Ishikawa (cell line): Measurements from ENCODE around the gene LIF.

ENCODE experiments used
- CEBPB ChIP-seq: IDR thresholded peaks from 2 replicates; pipeline ENCODE4 v1.6.1; 2012
- CREB1 ChIP-seq: IDR thresholded peaks from 2 replicates; pipeline ENCODE4 v1.6.1; 2012; ENCODE audit warnings: low read depth
- EGR1 ChIP-seq: IDR thresholded peaks from 2 replicates; pipeline ENCODE4 v1.6.1; 2012
- EP300 ChIP-seq: IDR thresholded peaks from 2 replicates; pipeline ENCODE4 v1.6.1; 2012; ENCODE audit warnings: borderline replicate concordance
- MAX ChIP-seq: IDR thresholded peaks from 2 replicates; pipeline ENCODE4 v1.6.1; 2012
- NFIC ChIP-seq: IDR thresholded peaks from 2 replicates; pipeline ENCODE4 v1.6.1; 2012
- RAD21 ChIP-seq: IDR thresholded peaks from 2 replicates; pipeline ENCODE4 v1.6.1; 2012; ENCODE audit warnings: low read depth
- REST ChIP-seq: IDR thresholded peaks from 2 replicates; pipeline ENCODE4 v1.6.1; 2012; ENCODE audit warnings: low read depth, mild to moderate bottlenecking
- TAF1 ChIP-seq: IDR thresholded peaks from 2 replicates; pipeline ENCODE4 v1.6.1; 2012; ENCODE audit warnings: low read depth, mild to moderate bottlenecking
- TCF12 ChIP-seq: IDR thresholded peaks from 2 replicates; pipeline ENCODE4 v1.6.1; 2012; ENCODE audit warnings: low read depth
- TEAD4 ChIP-seq: IDR thresholded peaks from 2 replicates; pipeline ENCODE4 v1.6.1; 2012
- YY1 ChIP-seq: IDR thresholded peaks from 2 replicates; pipeline ENCODE4 v1.6.1; 2012; ENCODE audit warnings: low read depth
- ZBTB7A ChIP-seq: IDR thresholded peaks from 2 replicates; pipeline ENCODE4 v1.6.1; 2012; ENCODE audit warnings: low read depth
- TF ChIP-seq, protein P1 (sequence below): IDR thresholded peaks from 2 replicates; pipeline ENCODE4 v1.6.1; 2012

LIF gene

GRCh38 chr22:30289980-30290313 is 43.4 kb upstream of the LIF start:
- TF ChIP-seq EP300: no peak
- TF ChIP-seq CREB1: no peak
- TF ChIP-seq TEAD4: no peak
- no peak for TF ChIP-seq NFIC
- no peak for TF ChIP-seq YY1
- no peak for TF ChIP-seq CEBPB
- no peak for TF ChIP-seq TCF12
- no peak for TF ChIP-seq ZBTB7A
- no peak for TF ChIP-seq REST
- TF ChIP-seq TAF1: no peak
- TF ChIP-seq, protein P1, sequence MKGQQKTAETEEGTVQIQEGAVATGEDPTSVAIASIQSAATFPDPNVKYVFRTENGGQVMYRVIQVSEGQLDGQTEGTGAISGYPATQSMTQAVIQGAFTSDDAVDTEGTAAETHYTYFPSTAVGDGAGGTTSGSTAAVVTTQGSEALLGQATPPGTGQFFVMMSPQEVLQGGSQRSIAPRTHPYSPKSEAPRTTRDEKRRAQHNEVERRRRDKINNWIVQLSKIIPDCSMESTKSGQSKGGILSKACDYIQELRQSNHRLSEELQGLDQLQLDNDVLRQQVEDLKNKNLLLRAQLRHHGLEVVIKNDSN: no peak

GRCh38 chr22:30289141-30289979 is 42.8 kb upstream of the LIF start, which contains the start of gene CASTOR1:
TSS of gene CASTOR1 (minus strand) at chr22:30289505. CDS start at chr22:30289497, 8 bp downstream.
- peak; percentile 89 for TF ChIP-seq ZBTB7A
- TF ChIP-seq TEAD4: peak; percentile 15; the same call in 1 of the 2 replicates
- TF ChIP-seq CEBPB: no peak
- TF ChIP-seq MAX: peak; percentile 44; the same call in 1 of the 2 replicates
- 0 out of 2 replicates have a peak, but pooled peaks have one; percentile 20 for TF ChIP-seq EP300
- TF ChIP-seq EGR1: peak; percentile 36; the same call in 1 of the 2 replicates
- TF ChIP-seq NFIC: no peak
- TF ChIP-seq, protein P1: peak; percentile 23; the same call in 1 of the 2 replicates

GRCh38 chr22:30288419-30289140 is 42.0 kb upstream of the LIF start:
- TF ChIP-seq TCF12: 0 out of 2 replicates have a peak, but pooled peaks have one; percentile 4
- TF ChIP-seq ZBTB7A: no peak
- no peak for TF ChIP-seq EGR1
- no peak for TF ChIP-seq REST

GRCh38 chr22:30287648-30288418 is 41.3 kb upstream of the LIF start:
- TF ChIP-seq NFIC: 0 out of 2 replicates have a peak, but pooled peaks have one; percentile 14
- peak; percentile 63 for TF ChIP-seq TEAD4
- peak; percentile 35; the same call in 1 of the 2 replicates for TF ChIP-seq MAX
- no peak for TF ChIP-seq CREB1
- no peak for TF ChIP-seq REST
- no peak; the same call in 1 of the 2 replicates for TF ChIP-seq TAF1
- TF ChIP-seq ZBTB7A: peak; percentile 60
- no peak for TF ChIP-seq EP300
- TF ChIP-seq, protein P1: no peak
- peak; percentile 44 for TF ChIP-seq YY1
- TF ChIP-seq TCF12: no peak
- TF ChIP-seq RAD21: peak; percentile 88
- TF ChIP-seq EGR1: no peak
- TF ChIP-seq CEBPB: no peak
